Mononuclear cell (primary cell): ENCODE measurements around the gene ZSCAN20. TPM values are rescaled to one million over a fixed set of nuclear protein-coding genes. Genes with fewer than 3 reads are reported as not detected.

Experiments used
- H3K27me3 ChIP-seq: 2 replicates; pipeline ENCODE4 v1.6.0; 2011; ENCODE audit warnings: low read length, control low read depth; ENCODE audit not compliant: insufficient read depth
- H3K4me1 ChIP-seq: 2 replicates; pipeline ENCODE4 v1.5.1; 2011; ENCODE audit warnings: mild to moderate bottlenecking, low read length, control low read depth; ENCODE audit not compliant: insufficient read depth
- H3K4me3 ChIP-seq: 2 replicates; pipeline ENCODE4 v1.5.1; 2011; ENCODE audit warnings: mild to moderate bottlenecking, low read length, moderate library complexity
- H3K9me3 ChIP-seq: 2 replicates; pipeline ENCODE4 v1.5.1; 2011; ENCODE audit warnings: low read depth, mild to moderate bottlenecking, control low read depth, low read length
- total RNA-seq: library from RNA; depleted of rRNA; stranded (reverse); fragments of >200 nt; gene quantifications from one replicate; pipeline ENCODE4 v1.2.3, GENCODE V29; 2012

ZSCAN20 gene
- total RNA-seq, 1 donor = 0.10 TPM

DNA sequence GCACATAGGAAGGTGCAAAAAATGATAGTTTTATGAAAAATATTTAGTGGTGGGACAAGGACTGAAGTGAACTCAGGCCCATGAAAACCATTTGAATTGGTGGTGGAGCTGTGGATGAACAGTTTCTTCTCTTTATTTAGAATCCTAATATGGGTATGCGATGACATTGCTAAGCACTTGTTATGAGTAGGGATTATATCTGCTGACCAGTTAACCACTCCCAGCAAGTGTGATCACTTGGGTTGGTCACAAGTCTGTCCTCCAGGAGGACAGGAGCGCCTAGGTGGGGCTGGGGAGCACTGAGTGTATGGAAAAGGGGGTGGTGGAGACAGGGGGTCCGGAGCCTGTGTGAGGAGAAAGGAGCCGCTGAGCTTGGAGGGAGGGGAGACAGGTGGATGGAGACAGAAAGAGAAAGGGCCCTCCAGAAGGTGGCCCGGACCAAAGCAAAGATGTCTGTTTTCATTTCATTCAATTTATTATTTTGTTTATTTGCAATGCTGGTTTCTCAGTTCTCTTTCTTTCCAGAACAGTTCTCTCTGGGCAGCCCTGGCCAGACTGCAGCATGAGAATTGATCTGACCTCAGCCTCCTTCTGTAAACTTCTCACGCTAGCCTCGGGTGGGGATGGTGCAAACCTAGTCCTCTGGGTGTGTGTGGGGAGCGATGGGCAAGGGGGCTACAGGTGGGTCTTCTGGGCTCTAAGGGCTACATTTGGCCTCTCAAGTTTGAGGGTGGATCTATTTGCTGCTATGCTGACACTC is 9.9 kb upstream of the ZSCAN20 start:
- no peaks in the 10 kb centered on the region for H3K27me3 ChIP-seq
- no peaks in the 10 kb centered on the region for H3K9me3 ChIP-seq
- H3K4me3 ChIP-seq = no peak overlapping the region
- H3K4me1 ChIP-seq = peaks cover 42% of the 10 kb centered on the region

DNA sequence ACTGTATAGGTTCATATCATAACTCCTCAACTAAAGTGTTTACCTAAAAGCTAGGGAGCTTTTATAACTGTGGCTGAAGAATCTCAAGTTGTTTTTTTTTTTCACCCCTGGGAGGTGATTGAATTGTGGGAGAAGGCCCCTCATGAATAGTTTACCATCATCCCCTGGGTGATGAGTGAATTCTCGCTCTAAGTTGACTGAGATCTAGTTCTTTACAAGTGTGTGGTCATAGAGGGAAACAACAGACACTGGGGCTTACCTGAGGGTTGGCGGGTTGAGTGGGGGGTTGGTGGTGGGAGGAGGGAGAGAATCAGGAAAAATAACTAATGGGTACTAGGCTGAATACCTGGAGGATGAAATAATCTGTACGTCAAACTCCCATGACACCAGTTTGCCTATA is 7.9 kb upstream of the ZSCAN20 start:
- H3K9me3 ChIP-seq = no peaks in the 10 kb centered on the region
- H3K27me3 ChIP-seq = no peaks in the 10 kb centered on the region
- peaks cover 37% of the 10 kb centered on the region for H3K4me1 ChIP-seq
- H3K4me3 ChIP-seq = no peak overlapping the region

DNA sequence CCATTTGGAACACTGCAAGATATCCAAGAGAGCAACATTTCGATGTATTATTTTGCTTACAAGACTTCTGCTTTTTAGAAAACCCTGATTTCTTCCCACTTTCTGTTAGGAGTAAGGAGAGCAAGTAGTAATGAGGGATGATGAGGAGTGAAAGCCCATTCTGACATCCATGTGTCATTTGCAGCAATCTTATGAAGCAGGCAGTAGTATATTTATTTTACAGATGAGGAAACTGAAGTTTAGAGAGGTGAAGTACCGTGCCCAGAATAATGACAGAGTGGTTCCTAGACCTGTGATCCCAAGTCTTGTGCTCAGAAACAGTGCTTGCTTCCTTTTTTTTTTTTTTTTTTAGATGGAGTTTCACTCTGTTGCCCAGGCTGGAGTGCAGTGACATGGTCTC is 7.1 kb upstream of the ZSCAN20 start:
- no peaks in the 10 kb centered on the region for H3K27me3 ChIP-seq
- no peaks in the 10 kb centered on the region for H3K9me3 ChIP-seq
- H3K4me1 ChIP-seq = peaks cover 32% of the 10 kb centered on the region
- no peak overlapping the region for H3K4me3 ChIP-seq

- H3K27me3 ChIP-seq = no peaks in the 10 kb centered on the region
- H3K4me1 ChIP-seq = peaks cover 29% of the 10 kb centered on the region
- no peak overlapping the region for H3K4me3 ChIP-seq
- H3K9me3 ChIP-seq = no peaks in the 10 kb centered on the region
Observed at GRCh38 chr1:33466159-33466558, 6.3 kb upstream of the ZSCAN20 start.

- Histone ChIP-seq H3K27me3 (no peaks in the 10 kb centered on the region), H3K4me3 (no peak overlapping the region), H3K9me3 (no peaks in the 10 kb centered on the region), H3K4me1 (peaks cover 21% of the 10 kb centered on the region)
Observed at GRCh38 chr1:33468011-33468410, 4.4 kb upstream of the ZSCAN20 start.

GRCh38 chr1:33468531-33468930 is 3.9 kb upstream of the ZSCAN20 start:
- H3K4me3 ChIP-seq = no peak overlapping the region

DNA sequence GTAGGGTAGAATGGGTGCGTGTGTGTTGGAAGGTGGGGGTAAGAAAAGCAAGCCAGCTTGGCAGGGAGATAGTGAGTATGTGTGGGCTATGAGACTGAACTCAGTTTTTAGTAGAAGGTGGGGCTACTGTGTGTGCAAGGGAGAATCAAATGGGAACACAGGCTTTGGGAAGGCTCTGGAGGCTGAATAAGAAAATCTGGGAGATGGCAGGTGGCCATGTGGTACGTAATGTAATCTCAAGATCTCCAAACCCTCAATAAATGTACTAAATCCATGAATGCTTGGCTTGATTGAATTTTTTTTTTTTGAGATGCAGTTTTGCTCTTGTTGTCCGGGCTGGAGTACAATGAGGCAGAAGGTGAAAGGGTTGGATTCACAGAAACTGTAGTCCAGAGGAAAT is 3.5 kb upstream of the ZSCAN20 start:
- Histone ChIP-seq H3K4me3 (no peak overlapping the region), H3K27me3 (no peaks in the 10 kb centered on the region), H3K4me1 (peaks cover 19% of the 10 kb centered on the region), H3K9me3 (no peaks in the 10 kb centered on the region)

More at GRCh38 chr1:33468531-33468930, 3.9 kb upstream of the ZSCAN20 start:
- Histone ChIP-seq H3K4me1 (peaks cover 19% of the 10 kb centered on the region), H3K27me3 (no peaks in the 10 kb centered on the region), H3K9me3 (no peaks in the 10 kb centered on the region)

DNA sequence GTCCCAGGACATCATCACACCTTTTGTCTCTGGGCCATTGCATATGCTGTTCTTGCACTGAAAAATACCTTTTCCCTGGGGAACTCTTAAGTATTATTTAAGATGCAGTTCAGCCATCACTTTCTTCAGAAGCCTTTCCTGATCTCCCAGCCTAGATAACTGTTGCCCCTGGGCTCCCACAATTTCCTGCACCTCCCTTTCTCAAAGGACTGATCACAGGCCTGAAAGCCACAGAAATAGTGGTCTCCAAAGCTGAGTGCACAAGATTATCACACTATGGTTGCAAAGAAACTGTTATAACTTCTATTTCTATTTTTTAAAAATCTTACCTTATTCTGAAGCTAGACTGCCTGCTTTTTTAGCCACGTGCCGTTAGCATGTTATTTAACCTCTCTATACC is 2.8 kb upstream of the ZSCAN20 start:
- no peaks in the 10 kb centered on the region for H3K27me3 ChIP-seq
- H3K4me1 ChIP-seq = peaks cover 19% of the 10 kb centered on the region
- no peak overlapping the region for H3K4me3 ChIP-seq
- no peaks in the 10 kb centered on the region for H3K9me3 ChIP-seq

- H3K9me3 ChIP-seq = no peaks in the 10 kb centered on the region
- no peak overlapping the region for H3K4me3 ChIP-seq
- H3K27me3 ChIP-seq = no peaks in the 10 kb centered on the region
- peaks cover 19% of the 10 kb centered on the region for H3K4me1 ChIP-seq
Observed at GRCh38 chr1:33470495-33471012, 1.9 kb upstream of the ZSCAN20 start.

- H3K4me1 ChIP-seq = peaks cover 19% of the 10 kb centered on the region
- no peaks in the 10 kb centered on the region for H3K9me3 ChIP-seq
- H3K4me3 ChIP-seq = no peak overlapping the region
- no peaks in the 10 kb centered on the region for H3K27me3 ChIP-seq
Observed at GRCh38 chr1:33471416-33471815, 1.0 kb upstream of the ZSCAN20 start.

DNA sequence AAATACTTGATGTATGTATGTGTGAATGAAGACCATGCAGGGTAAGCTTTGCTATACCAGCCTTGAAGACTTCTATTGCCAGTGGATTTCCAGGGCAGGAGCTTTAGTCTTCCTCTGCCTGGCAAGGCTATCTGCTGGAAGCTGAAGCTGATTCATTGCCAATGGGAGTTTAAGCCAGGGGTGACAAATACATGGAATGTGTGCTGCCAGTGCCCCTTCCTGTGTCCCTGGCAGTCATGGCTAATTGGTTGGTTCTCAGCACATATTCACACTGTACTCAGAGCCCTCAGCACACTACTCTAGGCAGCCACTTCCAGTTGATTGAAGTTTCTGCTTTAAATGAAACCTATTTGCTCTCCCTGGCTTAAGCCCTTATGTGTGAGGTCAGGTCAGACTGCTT is 1.5 kb downstream of the ZSCAN20 start:
- Histone ChIP-seq H3K4me1 (peaks cover 19% of the 10 kb centered on the region), H3K9me3 (no peaks in the 10 kb centered on the region), H3K27me3 (no peaks in the 10 kb centered on the region), H3K4me3 (no peak overlapping the region)

DNA sequence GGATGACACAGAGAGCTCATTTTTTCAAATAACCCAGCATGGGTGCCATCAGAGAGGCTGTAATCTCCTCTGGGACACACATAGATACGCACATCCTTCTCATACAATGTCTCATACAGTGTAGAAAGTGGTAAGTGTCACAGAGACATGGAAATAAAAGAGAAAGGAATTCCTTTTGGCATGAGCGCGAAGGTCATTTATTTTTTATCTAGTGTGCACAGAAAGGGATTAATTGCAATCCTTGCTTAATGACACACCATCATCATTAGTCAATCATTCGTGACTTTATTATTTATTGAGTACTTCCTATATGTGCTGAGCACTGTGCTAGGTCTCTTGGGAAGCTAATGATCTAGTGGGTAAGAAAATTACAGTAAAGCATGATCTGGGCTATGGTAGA is 5.0 kb downstream of the ZSCAN20 start:
- H3K4me3 ChIP-seq = no peak overlapping the region
- no peaks in the 10 kb centered on the region for H3K9me3 ChIP-seq
- H3K27me3 ChIP-seq = no peaks in the 10 kb centered on the region
- H3K4me1 ChIP-seq = peaks cover 4% of the 10 kb centered on the region

DNA sequence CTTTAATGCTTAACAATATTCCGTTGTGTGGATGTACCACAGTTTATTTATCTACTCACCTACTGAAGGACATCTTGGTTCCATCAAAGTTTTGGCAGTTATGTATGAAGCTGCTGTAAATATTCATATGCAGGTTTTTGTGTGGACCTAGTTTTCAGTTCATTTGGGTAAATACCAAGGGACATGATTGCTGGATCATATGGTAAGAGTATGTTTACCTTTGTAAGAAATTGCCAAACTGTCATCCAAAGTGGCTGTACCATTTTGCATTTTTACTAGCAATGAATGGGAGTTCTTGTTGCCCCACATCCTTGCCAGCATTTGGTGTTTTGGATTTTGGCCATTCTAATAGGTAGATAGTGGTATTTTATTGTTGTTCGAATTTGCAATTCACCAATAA is 10.0 kb downstream of the ZSCAN20 start:
- H3K4me1 ChIP-seq = no peaks in the 10 kb centered on the region
- no peaks in the 10 kb centered on the region for H3K27me3 ChIP-seq
- H3K4me3 ChIP-seq = no peak overlapping the region
- no peaks in the 10 kb centered on the region for H3K9me3 ChIP-seq

DNA sequence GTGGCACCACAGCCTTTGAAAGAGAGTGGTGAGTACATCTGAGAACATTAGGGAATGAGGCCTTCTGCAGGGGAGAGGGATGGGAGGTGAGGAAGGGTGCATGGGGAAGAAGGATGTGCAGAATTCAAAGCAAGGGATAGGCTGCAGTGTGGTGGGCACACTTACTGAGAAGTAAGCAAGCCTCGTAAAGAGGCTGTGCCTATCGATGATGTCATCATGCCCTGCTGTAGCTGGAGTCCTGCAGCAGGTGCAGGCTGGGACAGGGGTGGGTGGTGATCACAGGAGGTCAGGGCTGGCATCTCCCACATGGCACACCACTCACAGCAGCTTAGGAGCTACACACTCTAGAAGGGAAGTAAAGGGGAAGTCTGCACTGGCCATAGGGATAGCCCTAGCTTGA is 16.2 kb downstream of the ZSCAN20 start:
- Histone ChIP-seq H3K4me3 (no peak overlapping the region), H3K4me1 (no peaks in the 10 kb centered on the region), H3K9me3 (no peaks in the 10 kb centered on the region), H3K27me3 (no peaks in the 10 kb centered on the region)

DNA sequence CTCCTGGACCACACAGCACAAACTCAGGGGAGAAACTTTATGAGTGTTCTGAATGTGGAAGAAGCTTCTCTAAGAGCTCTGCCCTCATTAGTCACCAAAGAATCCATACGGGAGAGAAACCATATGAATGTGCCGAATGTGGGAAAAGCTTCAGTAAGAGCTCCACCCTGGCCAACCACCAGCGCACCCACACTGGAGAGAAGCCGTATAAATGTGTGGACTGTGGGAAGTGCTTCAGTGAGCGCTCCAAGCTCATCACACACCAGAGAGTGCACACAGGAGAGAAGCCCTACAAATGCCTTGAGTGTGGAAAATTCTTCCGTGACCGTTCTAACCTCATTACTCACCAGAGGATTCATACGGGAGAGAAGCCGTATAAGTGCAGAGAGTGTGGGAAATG is 22.5 kb downstream of the ZSCAN20 start:
- Histone ChIP-seq H3K4me3 (no peak overlapping the region), H3K27me3 (no peaks in the 10 kb centered on the region), H3K9me3 (peaks cover 27% of the 10 kb centered on the region), H3K4me1 (no peaks in the 10 kb centered on the region)

DNA sequence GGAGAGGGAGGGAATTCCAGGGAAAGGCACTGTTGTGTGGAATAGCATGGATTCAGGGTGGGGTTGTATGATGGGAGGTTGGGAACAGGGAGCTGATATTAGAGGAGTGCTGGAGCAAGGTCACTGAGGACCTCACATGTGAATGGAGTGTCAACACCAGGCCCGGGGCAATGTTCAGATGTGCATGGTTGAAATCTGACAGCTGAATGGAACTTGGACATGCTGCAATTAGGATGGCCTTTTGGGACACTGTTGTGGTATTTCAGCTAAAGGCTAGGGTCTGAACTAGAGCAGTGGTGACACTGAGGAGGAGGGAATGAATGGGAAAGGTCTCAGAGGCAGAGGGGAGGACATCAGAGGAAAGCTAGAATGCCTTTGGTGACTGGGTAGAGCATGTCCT is 25.0 kb downstream of the ZSCAN20 start:
- Histone ChIP-seq H3K27me3 (no peaks in the 10 kb centered on the region), H3K4me1 (no peaks in the 10 kb centered on the region), H3K4me3 (no peak overlapping the region), H3K9me3 (peaks cover 27% of the 10 kb centered on the region)
